H1 (cell line): ENCODE results near the gene SLC15A1.
"Not testable (repeated sequence)": the region's sequence is repeated elsewhere in the genome, so short reads cannot be mapped to it uniquely, and the experiment has no call there.

Experiments used
- FOSL1 ChIP-seq: IDR thresholded peaks from 2 replicates; pipeline ENCODE4 v1.6.1; 2011; ENCODE audit warnings: mild to moderate bottlenecking, low read depth, low read length, moderate library complexity; ENCODE audit not compliant: insufficient read depth
- JUND ChIP-seq: IDR thresholded peaks from 2 replicates; pipeline ENCODE4 v1.6.1; 2011; ENCODE audit warnings: mild to moderate bottlenecking, improper control_type of control experiment, low read length
- RXRA ChIP-seq: IDR thresholded peaks from 2 replicates; pipeline ENCODE4 v1.6.1; 2011; ENCODE audit warnings: low read depth, mild to moderate bottlenecking, low read length, moderate library complexity; ENCODE audit not compliant: insufficient read depth

DNA sequence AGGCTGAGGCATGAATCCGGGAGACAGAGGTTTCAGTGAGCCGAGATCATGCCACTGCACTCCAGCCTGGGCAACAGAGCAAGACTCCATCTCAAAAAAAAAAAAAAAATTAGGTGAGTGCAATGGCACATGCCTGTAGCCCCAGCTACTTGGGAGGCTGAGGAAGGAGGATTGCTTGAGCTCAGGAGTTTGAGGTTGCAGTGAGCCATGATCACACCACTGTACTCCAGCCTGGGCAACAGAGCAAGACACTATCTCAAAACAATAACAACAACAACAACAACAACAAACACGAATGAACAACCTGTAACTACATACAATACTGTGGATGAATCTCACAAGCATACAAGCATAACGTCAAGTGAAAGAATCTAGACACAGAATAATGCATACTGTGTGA is 112.7 kb downstream of the SLC15A1 start:
- TF ChIP-seq RXRA, JUND, FOSL1: not testable (repeated sequence)
